Stomach (tissue), 9 donors: ENCODE measurements around the gene RRP36. TPM values are rescaled to one million over a fixed set of nuclear protein-coding genes. Genes with fewer than 3 reads are reported as not detected.

Experiments used
- DNase-seq, 2 donors: peaks; one replicate each; pipeline versions ENCODE4 v3.0.0 to v3.0.0-alpha.2; 2013 to 2019
- H3K27ac ChIP-seq, 5 donors: fragments of 200-600 bp in 4 of 5; sonication (generic) in 4 of 5; one replicate each; pipeline ENCODE4 v1.5.1; 2013 to 2019; ENCODE audit warnings: mild to moderate bottlenecking in 1 of 5, moderate library complexity in 1 of 5
- H3K27me3 ChIP-seq, 3 donors: fragments of 200-600 bp; sonication (generic); one replicate each; pipeline ENCODE4 v1.5.1; 2017 to 2019; ENCODE audit warnings: mixed run types in 1 of 3
- H3K36me3 ChIP-seq, 4 donors: fragments of 200-600 bp; sonication (generic); 1 replicate in 3 of 4; 2 replicates in 1 of 4; pipeline ENCODE4 v1.5.1; 2016 to 2019
- H3K4me1 ChIP-seq, 4 donors: fragments of 200-600 bp; sonication (generic); one replicate each; pipeline ENCODE4 v1.5.1; 2016 to 2019
- H3K4me3 ChIP-seq, 4 donors: fragments of 200-600 bp; sonication (generic) in 3 of 4; one replicate each; pipeline ENCODE4 v1.5.1; 2016 to 2019; ENCODE audit warnings: mild to moderate bottlenecking in 1 of 4
- H3K9me3 ChIP-seq, 4 donors: fragments of 200-600 bp; sonication (generic); one replicate each; pipeline ENCODE4 v1.5.1; 2016 to 2019
- EP300 ChIP-seq: sonication (generic); formaldehyde crosslinking; IDR thresholded peaks from one replicate; pipeline ENCODE4 v1.6.1; 2017; ENCODE audit warnings: antibody characterized with exemption
- POLR2A ChIP-seq, 4 donors: fragments of 450-650 bp; IDR thresholded peaks; one replicate each; pipeline ENCODE4 v1.6.1; 2016; ENCODE audit warnings: antibody characterized with exemption in 4 of 4, control low read depth in 2 of 4, mild to moderate bottlenecking in 1 of 4, moderate library complexity in 1 of 4
- POLR2AphosphoS5 ChIP-seq, 3 donors: sonication (generic); formaldehyde crosslinking; IDR thresholded peaks; one replicate each; pipeline ENCODE4 v1.6.1; 2016; ENCODE audit warnings: antibody characterized with exemption in 3 of 3
- WGBS, 5 donors: extraction: QIAGEN DNeasy Blood & Tissue Kit in 3 of 5; methylation state at CpG; one replicate each; pipeline versions ENCODE4 v1.1.5 to v1.1.7; 2013 to 2018; 5-methylcytosine and 5-hydroxymethylcytosine counted together
- intact Hi-C: fragments of 100-400 bp; cut with DNase I; formaldehyde crosslinking; loops from one replicate; pipeline ENCODE4 v1.15.1; 2023; ENCODE audit warnings: low total_unique reads
- polyA plus RNA-seq, 3 donors: library from polyadenylated mRNA; stranded (reverse); fragments of 200-250 nt; gene quantifications; one replicate each; pipeline ENCODE4 v1.2.3, GENCODE V29; 2013
- total RNA-seq, 5 donors: library from RNA; depleted of rRNA; stranded (reverse); fragments of >200 nt; gene quantifications; one replicate each; pipeline versions ENCODE4 v1.1.0 to v1.2.3, GENCODE V29; 2014 to 2016
- TF ChIP-seq, protein P1 (sequence below), 7 experiments: fragments of 450-650 bp in 4 of 7; fragments of 200-600 bp in 3 of 7; sonication (generic) in 3 of 7; IDR thresholded peaks; one replicate each; pipeline ENCODE4 v1.5.1; 2016 to 2019; ENCODE audit warnings: antibody characterized with exemption in 7 of 7, control low read depth in 2 of 7, mild to moderate bottlenecking in 1 of 7
- donor health status: healthy with polysubstance abuse.
- donor health status: Bipolar disorder and iron deficiency.
- donor health status: healthy.

The RRP36 gene
- total and polyA plus RNA-seq, 8 donors = 3.5 to 61.1 (median 38.3) TPM

DNA sequence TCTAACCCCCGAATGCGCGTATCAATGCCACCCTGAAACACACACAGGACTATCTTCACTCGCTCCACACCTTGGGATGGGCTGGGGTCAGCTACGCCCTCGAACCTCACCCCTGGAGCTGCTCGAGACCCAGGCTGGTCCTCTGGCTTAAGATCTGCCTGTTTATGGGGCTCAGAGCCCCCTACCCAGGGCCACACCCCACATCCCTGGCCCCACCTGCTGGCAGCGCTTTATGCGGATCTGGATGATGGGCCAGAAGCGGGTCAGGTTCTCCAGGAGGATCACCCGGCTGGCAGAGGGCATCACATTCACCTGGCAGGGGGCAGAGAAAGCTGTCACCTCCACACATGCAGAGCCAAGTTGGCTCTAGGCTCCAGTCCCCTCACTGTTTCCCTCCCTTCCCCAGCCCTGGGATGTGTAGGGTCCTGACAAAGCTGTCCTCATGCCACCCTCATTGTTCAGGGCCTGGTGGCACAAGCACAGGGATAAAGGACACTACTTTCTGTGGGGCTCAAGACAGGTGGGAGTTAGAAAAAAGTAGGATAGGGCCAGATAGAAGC, 24.0 kb downstream of the RRP36 start:
- intact Hi-C loops = no loop called here
- Histone ChIP-seq H3K27me3 (no peaks in the 10 kb centered on the region), H3K4me3 (no peak overlapping the region), H3K36me3 (peaks cover 60 to 98% (median 96%) of the 10 kb centered on the region in 4 donors), H3K27ac (no peak overlapping the region), H3K9me3 (no peaks in the 10 kb centered on the region), H3K4me1 (no peaks in the 10 kb centered on the region)
- DNase-seq = no peak
- TF ChIP-seq POLR2AphosphoS5 (IDR thresholded peaks at IDR 0.05) = no peak
- TF ChIP-seq, protein P1, sequence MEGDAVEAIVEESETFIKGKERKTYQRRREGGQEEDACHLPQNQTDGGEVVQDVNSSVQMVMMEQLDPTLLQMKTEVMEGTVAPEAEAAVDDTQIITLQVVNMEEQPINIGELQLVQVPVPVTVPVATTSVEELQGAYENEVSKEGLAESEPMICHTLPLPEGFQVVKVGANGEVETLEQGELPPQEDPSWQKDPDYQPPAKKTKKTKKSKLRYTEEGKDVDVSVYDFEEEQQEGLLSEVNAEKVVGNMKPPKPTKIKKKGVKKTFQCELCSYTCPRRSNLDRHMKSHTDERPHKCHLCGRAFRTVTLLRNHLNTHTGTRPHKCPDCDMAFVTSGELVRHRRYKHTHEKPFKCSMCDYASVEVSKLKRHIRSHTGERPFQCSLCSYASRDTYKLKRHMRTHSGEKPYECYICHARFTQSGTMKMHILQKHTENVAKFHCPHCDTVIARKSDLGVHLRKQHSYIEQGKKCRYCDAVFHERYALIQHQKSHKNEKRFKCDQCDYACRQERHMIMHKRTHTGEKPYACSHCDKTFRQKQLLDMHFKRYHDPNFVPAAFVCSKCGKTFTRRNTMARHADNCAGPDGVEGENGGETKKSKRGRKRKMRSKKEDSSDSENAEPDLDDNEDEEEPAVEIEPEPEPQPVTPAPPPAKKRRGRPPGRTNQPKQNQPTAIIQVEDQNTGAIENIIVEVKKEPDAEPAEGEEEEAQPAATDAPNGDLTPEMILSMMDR (IDR thresholded peaks at IDR 0.05) = no peak
- TF ChIP-seq POLR2A (IDR thresholded peaks at IDR 0.05) = no peak
- no peak for TF ChIP-seq EP300
- 84 to 94% (median 93%) methylated on average over 6 to 11 of the region's 11 CpGs for WGBS, 5 donors

DNA sequence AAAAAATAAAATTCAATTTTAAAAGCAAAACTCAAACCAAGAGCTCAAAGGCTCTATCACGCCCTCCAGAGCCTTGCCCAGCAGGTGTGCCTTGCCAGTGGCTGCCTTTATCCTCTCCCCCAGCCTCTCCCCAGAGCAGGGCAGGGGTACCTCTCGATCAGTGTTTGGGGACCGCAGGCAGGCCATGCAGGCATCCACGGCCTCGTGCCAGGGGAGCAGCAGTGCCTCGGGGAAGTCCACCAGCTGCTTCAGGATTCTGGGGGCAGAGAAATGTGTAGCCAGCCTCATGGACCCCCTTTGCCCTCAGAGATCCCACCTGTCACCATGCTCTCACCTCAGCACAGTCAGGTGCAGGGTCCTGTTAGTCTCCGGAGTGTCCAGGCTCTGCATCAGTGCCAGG, 26.6 kb downstream of the RRP36 start:
- H3K4me3 ChIP-seq = no peak overlapping the region
- peaks cover 47 to 84% (median 81%) of the 10 kb centered on the region in 4 donors for H3K36me3 ChIP-seq
- DNase-seq = no peak
- WGBS, 5 donors = 87 to 96% (median 91%) methylated on average over 5 to 7 of the region's 7 CpGs
- H3K4me1 ChIP-seq = peaks cover 8 to 23% (median 17%) of the 10 kb centered on the region in 4 donors
- H3K9me3 ChIP-seq = no peaks in the 10 kb centered on the region
- TF ChIP-seq EP300 (no peak), POLR2AphosphoS5 (IDR thresholded peaks at IDR 0.05) (no peak), POLR2A (IDR thresholded peaks at IDR 0.05) (no peak)
- TF ChIP-seq, protein P1 (IDR thresholded peaks at IDR 0.05) = no peak
- H3K27me3 ChIP-seq = no peaks in the 10 kb centered on the region
- intact Hi-C loops = no loop called here
- no peak overlapping the region for H3K27ac ChIP-seq

DNA sequence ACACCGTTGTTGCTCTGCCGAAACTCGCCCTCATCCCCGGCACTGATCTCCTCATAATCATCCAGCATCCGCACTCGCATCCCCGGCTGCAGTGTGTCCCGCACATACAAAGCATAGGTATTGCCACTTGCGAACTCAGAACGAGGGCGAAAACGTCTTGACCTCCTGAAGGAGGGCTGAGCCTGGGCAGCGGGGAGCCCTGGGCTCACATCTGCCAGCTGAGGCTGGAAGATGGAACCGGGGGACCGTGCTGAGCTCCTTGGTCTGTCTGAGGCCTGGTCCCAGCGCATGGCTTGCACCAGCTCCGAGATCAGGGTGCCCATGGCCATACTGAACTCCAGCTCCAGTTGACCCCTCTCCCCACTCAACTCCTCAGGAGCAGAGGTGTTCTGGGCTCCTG, 29.6 kb downstream of the RRP36 start:
- Histone ChIP-seq H3K27ac (no peak overlapping the region), H3K4me1 (peaks cover 14 to 36% (median 29%) of the 10 kb centered on the region in 4 donors), H3K9me3 (no peaks in the 10 kb centered on the region), H3K4me3 (no peak overlapping the region), H3K36me3 (peaks cover 31 to 69% (median 63%) of the 10 kb centered on the region in 4 donors), H3K27me3 (no peaks in the 10 kb centered on the region)
- 93 to 95% (median 93%) methylated on average over 13 to 17 of the region's 17 CpGs for WGBS, 5 donors
- TF ChIP-seq, protein P1 (IDR thresholded peaks at IDR 0.05) = no peak
- TF ChIP-seq POLR2A (IDR thresholded peaks at IDR 0.05) (no peak), EP300 (no peak), POLR2AphosphoS5 (IDR thresholded peaks at IDR 0.05) (no peak)
- intact Hi-C loops = no loop called here
- no peak for DNase-seq

DNA sequence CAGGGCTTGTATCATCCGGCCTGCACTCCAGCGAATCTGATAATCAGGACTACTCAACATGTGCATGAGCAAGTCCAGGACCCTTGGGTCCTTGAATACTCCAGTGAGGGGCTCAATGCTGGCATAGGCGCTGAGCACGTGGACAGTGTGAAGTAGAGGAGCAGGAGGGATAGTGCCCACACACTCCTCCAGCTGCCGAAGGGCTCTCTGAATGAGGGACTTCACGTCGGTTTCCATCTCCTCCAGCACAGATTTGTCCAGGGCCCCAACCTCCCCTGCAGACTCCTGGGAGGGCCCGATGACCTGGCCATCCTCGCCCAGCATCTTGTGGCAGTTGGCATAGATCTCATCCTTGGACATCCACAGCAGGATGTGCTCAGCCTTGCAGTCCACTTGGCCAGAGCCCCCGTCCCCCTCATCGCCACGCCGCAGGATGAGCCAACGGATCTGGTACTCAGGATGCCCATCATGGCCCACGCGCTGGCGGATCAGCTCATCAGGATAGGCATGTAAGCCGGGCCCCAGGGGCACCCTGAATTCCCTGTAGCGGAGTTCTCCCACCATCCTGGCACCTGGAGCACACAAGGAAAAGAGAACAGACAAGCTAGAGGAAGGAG, 30.9 kb downstream of the RRP36 start:
- intact Hi-C loops = no loop called here
- no peaks in the 10 kb centered on the region for H3K27me3 ChIP-seq
- H3K27ac ChIP-seq = peak overlapping the region in 4 of 5 donors; percentile 90 to 96 (median 94)
- H3K4me3 ChIP-seq = peak overlapping the region in 3 of 4 donors; percentile 59 to 72 (median 68)
- peaks cover 14 to 37% (median 30%) of the 10 kb centered on the region in 4 donors for H3K4me1 ChIP-seq
- TF ChIP-seq EP300 (no peak), POLR2A (IDR thresholded peaks at IDR 0.05) (no peak), POLR2AphosphoS5 (IDR thresholded peaks at IDR 0.05) (no peak)
- TF ChIP-seq, protein P1 (IDR thresholded peaks at IDR 0.05) = no peak
- no peaks in the 10 kb centered on the region for H3K9me3 ChIP-seq
- peaks cover 32 to 69% (median 63%) of the 10 kb centered on the region in 4 donors for H3K36me3 ChIP-seq
- WGBS, 5 donors = 84 to 89% (median 87%) methylated on average over 14 to 19 of the region's 19 CpGs
- DNase-seq = no peak
